H7 (cell line): ENCODE measurements around the gene CCNG2. TPM values are rescaled to one million over a fixed set of nuclear protein-coding genes. Genes with fewer than 3 reads are reported as not detected.
A peak's percentile ranks its signal among the peaks of the same experiment; 100 is the strongest.

Experiments used
- DNase-seq: peaks from one replicate; pipeline ENCODE4 v3.0.0; 2012
- H3K27me3 ChIP-seq: 2 replicates; pipeline ENCODE4 v1.6.0; 2011; ENCODE audit warnings: mild to moderate bottlenecking, low read length; ENCODE audit not compliant: control insufficient read depth, insufficient read depth
- H3K36me3 ChIP-seq: replicated peaks from 2 replicates; pipeline ENCODE4 v1.5.1; 2011; ENCODE audit warnings: low read length; ENCODE audit not compliant: control insufficient read depth, insufficient read depth
- H3K4me3 ChIP-seq: 2 replicates; pipeline ENCODE4 v1.5.1; 2011; ENCODE audit warnings: low read depth, mild to moderate bottlenecking, control low read depth, low read length, moderate library complexity; ENCODE audit not compliant: insufficient read depth
- total RNA-seq: library from RNA; depleted of rRNA; stranded (reverse); fragments of >200 nt; shearing (Covaris generic); gene quantifications from 2 replicates; pipeline ENCODE4 v1.2.3, GENCODE V29; 2014

Gene CCNG2
- total RNA-seq, 1 experiment from 2014 or later: 6.2 TPM

GRCh38 chr4:77154761-77155499 lies 2.1 kb upstream of the CCNG2 start:
- H3K27me3 ChIP-seq: no peaks in the 10 kb centered on the region
- no peak overlapping the region for H3K4me3 ChIP-seq
- DNase-seq: no peak
- H3K36me3 ChIP-seq: peaks cover 2% of the 10 kb centered on the region; the same call in 1 of the 2 replicates

GRCh38 chr4:77155631-77156452 lies 1.2 kb upstream of the CCNG2 start:
- H3K27me3 ChIP-seq: no peaks in the 10 kb centered on the region
- peak overlapping the region; percentile 99 for H3K4me3 ChIP-seq
- peaks cover 2% of the 10 kb centered on the region; the same call in 1 of the 2 replicates for H3K36me3 ChIP-seq
- DNase-seq: no peak

GRCh38 chr4:77156533-77156911 lies 485 bp upstream of the CCNG2 start:
- Histone ChIP-seq H3K36me3 (peaks cover 4% of the 10 kb centered on the region), H3K4me3 (peak overlapping the region; percentile 99), H3K27me3 (no peaks in the 10 kb centered on the region)
- DNase-seq: peak; percentile 93

- DNase-seq: peak; percentile 95
- Histone ChIP-seq H3K36me3 (peaks cover 13% of the 10 kb centered on the region), H3K27me3 (no peaks in the 10 kb centered on the region), H3K4me3 (peak overlapping the region; percentile 99)
Measured at GRCh38 chr4:77157859-77158486, 966 bp downstream of the CCNG2 start.

GRCh38 chr4:77158487-77158861 lies 1.5 kb downstream of the CCNG2 start:
- Histone ChIP-seq H3K27me3 (no peaks in the 10 kb centered on the region), H3K36me3 (peaks cover 13% of the 10 kb centered on the region), H3K4me3 (peak overlapping the region; percentile 99)
- DNase-seq: no peak

- peaks cover 21% of the 10 kb centered on the region for H3K36me3 ChIP-seq
- no peak overlapping the region for H3K4me3 ChIP-seq
- DNase-seq: no peak
- no peaks in the 10 kb centered on the region for H3K27me3 ChIP-seq
Measured at GRCh38 chr4:77159806-77160205, 2.8 kb downstream of the CCNG2 start.

GRCh38 chr4:77163641-77164040 lies 6.6 kb downstream of the CCNG2 start:
- Histone ChIP-seq H3K36me3 (peaks cover 26% of the 10 kb centered on the region), H3K4me3 (no peak overlapping the region), H3K27me3 (no peaks in the 10 kb centered on the region)
- no peak for DNase-seq

- Histone ChIP-seq H3K4me3 (no peak overlapping the region), H3K36me3 (peaks cover 22% of the 10 kb centered on the region), H3K27me3 (peaks cover 1% of the 10 kb centered on the region; the same call in 1 of the 2 replicates)
- DNase-seq: no peak
Measured at GRCh38 chr4:77167173-77167572, 10.2 kb downstream of the CCNG2 start.

GRCh38 chr4:77167866-77168265 lies 10.9 kb downstream of the CCNG2 start:
- Histone ChIP-seq H3K27me3 (peaks cover 8% of the 10 kb centered on the region; the same call in 1 of the 2 replicates), H3K4me3 (no peak overlapping the region), H3K36me3 (peaks cover 18% of the 10 kb centered on the region)
- no peak for DNase-seq

GRCh38 chr4:77169481-77169880 lies 12.5 kb downstream of the CCNG2 start:
- no peak for DNase-seq
- H3K27me3 ChIP-seq: peaks cover 24% of the 10 kb centered on the region
- peaks cover 11% of the 10 kb centered on the region for H3K36me3 ChIP-seq
- H3K4me3 ChIP-seq: no peak overlapping the region

- no peak for DNase-seq
- no peak overlapping the region for H3K4me3 ChIP-seq
- peaks cover 29% of the 10 kb centered on the region for H3K27me3 ChIP-seq
- peaks cover 6% of the 10 kb centered on the region for H3K36me3 ChIP-seq
Measured at GRCh38 chr4:77170926-77171325, 13.9 kb downstream of the CCNG2 start.

- no peak for DNase-seq
- Histone ChIP-seq H3K36me3 (peaks cover 6% of the 10 kb centered on the region), H3K27me3 (peaks cover 41% of the 10 kb centered on the region), H3K4me3 (no peak overlapping the region)
Measured at GRCh38 chr4:77172336-77172735, 15.3 kb downstream of the CCNG2 start.

- Histone ChIP-seq H3K4me3 (no peak overlapping the region), H3K27me3 (peaks cover 44% of the 10 kb centered on the region), H3K36me3 (peaks cover 2% of the 10 kb centered on the region)
- DNase-seq: no peak
Measured at GRCh38 chr4:77174426-77174825, 17.4 kb downstream of the CCNG2 start.

- DNase-seq: peak; percentile 60
- Histone ChIP-seq H3K36me3 (no peaks in the 10 kb centered on the region), H3K4me3 (no peak overlapping the region), H3K27me3 (peaks cover 46% of the 10 kb centered on the region)
Measured at GRCh38 chr4:77175201-77175611, 18.2 kb downstream of the CCNG2 start.

GRCh38 chr4:77176640-77177039 lies 19.6 kb downstream of the CCNG2 start:
- H3K36me3 ChIP-seq: no peaks in the 10 kb centered on the region
- H3K4me3 ChIP-seq: no peak overlapping the region
- peaks cover 46% of the 10 kb centered on the region for H3K27me3 ChIP-seq
- DNase-seq: no peak
